Liver (tissue), 3 donors: ENCODE results near the gene COL7A1.

Source experiments
- FOXA1 ChIP-seq: IDR thresholded peaks from 2 replicates; pipeline ENCODE4 v1.6.1; 2016; ENCODE audit warnings: antibody characterized with exemption
- RAD21 ChIP-seq, 2 donors: IDR thresholded peaks; 2 replicates each; pipeline ENCODE4 v1.6.1; 2016; ENCODE audit warnings: antibody characterized with exemption in 2 of 2, mild to moderate bottlenecking in 2 of 2
- SP1 ChIP-seq: IDR thresholded peaks from 2 replicates; pipeline ENCODE4 v1.6.1; 2018; ENCODE audit warnings: antibody characterized with exemption, mild to moderate bottlenecking
- YY1 ChIP-seq: IDR thresholded peaks from 2 replicates; pipeline ENCODE4 v1.6.1; 2016; ENCODE audit warnings: antibody characterized with exemption, mild to moderate bottlenecking
- TF ChIP-seq, protein P1 (sequence below): fragments of 150-350 bp; IDR thresholded peaks from 2 replicates; pipeline ENCODE4 v1.5.1; 2017; ENCODE audit warnings: improper control_type of control experiment, low read depth, low read length; ENCODE audit not compliant: missing input control
- TF ChIP-seq, protein P2 (sequence below): IDR thresholded peaks from 2 replicates; pipeline ENCODE4 v1.6.1; 2016; ENCODE audit warnings: antibody characterized with exemption, mild to moderate bottlenecking
- TF ChIP-seq, protein P3 (sequence below): IDR thresholded peaks from 2 replicates; pipeline ENCODE4 v1.6.1; 2016; ENCODE audit warnings: antibody characterized with exemption
- TF ChIP-seq, protein P4 (sequence below): IDR thresholded peaks from 2 replicates; pipeline ENCODE4 v1.6.1; 2016; ENCODE audit warnings: antibody characterized with exemption
- donor health status: healthy.
- donor health status: healthy.

DNA sequence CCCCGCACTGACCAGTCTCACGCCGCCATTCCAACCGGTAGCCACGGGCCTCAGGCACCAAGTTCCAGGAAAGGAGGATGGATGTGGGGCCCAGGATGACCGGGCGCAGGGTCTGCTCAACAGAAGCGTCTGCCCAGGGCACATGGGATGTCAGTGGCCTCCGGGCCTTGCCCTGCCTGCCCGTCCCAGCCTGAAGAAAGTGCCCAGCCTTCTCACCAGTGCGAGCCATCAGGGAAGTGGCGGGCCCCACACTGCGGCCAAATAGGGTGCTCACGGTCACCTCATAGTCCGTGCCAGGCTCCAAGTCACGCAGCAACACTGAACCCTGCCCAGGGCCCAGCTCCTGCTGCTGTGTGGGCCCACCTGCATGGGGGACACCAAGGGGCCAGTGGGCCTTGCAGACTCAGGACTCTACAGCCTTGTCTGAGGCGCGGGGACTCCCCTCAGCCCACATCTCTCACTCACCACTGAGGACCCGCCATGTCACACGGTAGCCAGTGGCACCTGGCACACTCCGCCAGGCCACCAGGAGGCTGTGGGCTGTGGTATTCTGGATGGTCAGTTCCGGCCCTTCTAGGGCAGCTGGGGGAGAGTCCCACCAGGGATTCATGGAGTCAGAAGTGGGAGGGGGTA, 3.1 kb downstream of the COL7A1 start:
- TF ChIP-seq RAD21 (IDR thresholded peaks at IDR 0.05) (no peak), YY1 (no peak), SP1 (no peak), FOXA1 (no peak)
- TF ChIP-seq, protein P1, sequence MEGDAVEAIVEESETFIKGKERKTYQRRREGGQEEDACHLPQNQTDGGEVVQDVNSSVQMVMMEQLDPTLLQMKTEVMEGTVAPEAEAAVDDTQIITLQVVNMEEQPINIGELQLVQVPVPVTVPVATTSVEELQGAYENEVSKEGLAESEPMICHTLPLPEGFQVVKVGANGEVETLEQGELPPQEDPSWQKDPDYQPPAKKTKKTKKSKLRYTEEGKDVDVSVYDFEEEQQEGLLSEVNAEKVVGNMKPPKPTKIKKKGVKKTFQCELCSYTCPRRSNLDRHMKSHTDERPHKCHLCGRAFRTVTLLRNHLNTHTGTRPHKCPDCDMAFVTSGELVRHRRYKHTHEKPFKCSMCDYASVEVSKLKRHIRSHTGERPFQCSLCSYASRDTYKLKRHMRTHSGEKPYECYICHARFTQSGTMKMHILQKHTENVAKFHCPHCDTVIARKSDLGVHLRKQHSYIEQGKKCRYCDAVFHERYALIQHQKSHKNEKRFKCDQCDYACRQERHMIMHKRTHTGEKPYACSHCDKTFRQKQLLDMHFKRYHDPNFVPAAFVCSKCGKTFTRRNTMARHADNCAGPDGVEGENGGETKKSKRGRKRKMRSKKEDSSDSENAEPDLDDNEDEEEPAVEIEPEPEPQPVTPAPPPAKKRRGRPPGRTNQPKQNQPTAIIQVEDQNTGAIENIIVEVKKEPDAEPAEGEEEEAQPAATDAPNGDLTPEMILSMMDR: no peak
- TF ChIP-seq, protein P2, sequence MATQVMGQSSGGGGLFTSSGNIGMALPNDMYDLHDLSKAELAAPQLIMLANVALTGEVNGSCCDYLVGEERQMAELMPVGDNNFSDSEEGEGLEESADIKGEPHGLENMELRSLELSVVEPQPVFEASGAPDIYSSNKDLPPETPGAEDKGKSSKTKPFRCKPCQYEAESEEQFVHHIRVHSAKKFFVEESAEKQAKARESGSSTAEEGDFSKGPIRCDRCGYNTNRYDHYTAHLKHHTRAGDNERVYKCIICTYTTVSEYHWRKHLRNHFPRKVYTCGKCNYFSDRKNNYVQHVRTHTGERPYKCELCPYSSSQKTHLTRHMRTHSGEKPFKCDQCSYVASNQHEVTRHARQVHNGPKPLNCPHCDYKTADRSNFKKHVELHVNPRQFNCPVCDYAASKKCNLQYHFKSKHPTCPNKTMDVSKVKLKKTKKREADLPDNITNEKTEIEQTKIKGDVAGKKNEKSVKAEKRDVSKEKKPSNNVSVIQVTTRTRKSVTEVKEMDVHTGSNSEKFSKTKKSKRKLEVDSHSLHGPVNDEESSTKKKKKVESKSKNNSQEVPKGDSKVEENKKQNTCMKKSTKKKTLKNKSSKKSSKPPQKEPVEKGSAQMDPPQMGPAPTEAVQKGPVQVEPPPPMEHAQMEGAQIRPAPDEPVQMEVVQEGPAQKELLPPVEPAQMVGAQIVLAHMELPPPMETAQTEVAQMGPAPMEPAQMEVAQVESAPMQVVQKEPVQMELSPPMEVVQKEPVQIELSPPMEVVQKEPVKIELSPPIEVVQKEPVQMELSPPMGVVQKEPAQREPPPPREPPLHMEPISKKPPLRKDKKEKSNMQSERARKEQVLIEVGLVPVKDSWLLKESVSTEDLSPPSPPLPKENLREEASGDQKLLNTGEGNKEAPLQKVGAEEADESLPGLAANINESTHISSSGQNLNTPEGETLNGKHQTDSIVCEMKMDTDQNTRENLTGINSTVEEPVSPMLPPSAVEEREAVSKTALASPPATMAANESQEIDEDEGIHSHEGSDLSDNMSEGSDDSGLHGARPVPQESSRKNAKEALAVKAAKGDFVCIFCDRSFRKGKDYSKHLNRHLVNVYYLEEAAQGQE: no peak
- TF ChIP-seq, protein P3, sequence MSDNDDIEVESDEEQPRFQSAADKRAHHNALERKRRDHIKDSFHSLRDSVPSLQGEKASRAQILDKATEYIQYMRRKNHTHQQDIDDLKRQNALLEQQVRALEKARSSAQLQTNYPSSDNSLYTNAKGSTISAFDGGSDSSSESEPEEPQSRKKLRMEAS: no peak
- TF ChIP-seq, protein P4, sequence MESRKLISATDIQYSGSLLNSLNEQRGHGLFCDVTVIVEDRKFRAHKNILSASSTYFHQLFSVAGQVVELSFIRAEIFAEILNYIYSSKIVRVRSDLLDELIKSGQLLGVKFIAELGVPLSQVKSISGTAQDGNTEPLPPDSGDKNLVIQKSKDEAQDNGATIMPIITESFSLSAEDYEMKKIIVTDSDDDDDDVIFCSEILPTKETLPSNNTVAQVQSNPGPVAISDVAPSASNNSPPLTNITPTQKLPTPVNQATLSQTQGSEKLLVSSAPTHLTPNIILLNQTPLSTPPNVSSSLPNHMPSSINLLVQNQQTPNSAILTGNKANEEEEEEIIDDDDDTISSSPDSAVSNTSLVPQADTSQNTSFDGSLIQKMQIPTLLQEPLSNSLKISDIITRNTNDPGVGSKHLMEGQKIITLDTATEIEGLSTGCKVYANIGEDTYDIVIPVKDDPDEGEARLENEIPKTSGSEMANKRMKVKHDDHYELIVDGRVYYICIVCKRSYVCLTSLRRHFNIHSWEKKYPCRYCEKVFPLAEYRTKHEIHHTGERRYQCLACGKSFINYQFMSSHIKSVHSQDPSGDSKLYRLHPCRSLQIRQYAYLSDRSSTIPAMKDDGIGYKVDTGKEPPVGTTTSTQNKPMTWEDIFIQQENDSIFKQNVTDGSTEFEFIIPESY: no peak
